ENCODE data around the gene POLE3.

Gene POLE3

GRCh38 chr9:113364951-113365350, 45.5 kb downstream of the POLE3 start:
- Mint-ChIP-seq H3K36me3 (ENCODE audit: insufficient read depth) (no peaks in the 10 kb centered on the region), H3K9me3 (no peaks in the 10 kb centered on the region), H3K27ac (no peak overlapping the region), H3K4me1 (ENCODE audit: low read depth in 2 of 2) (no peaks in the 10 kb centered on the region), H3K4me3 (no peak overlapping the region), H3K27me3 (no peaks in the 10 kb centered on the region)
- DNase-seq = no peak
- no peak for ATAC-seq (replicated peaks)

- ATAC-seq (replicated peaks) (no peak), DNase-seq (no peak)
- Mint-ChIP-seq H3K9me3 (no peaks in the 10 kb centered on the region), H3K27me3 (no peaks in the 10 kb centered on the region), H3K4me1 (ENCODE audit: low read depth in 2 of 2) (no peaks in the 10 kb centered on the region), H3K27ac (no peak overlapping the region), H3K36me3 (ENCODE audit: insufficient read depth) (no peaks in the 10 kb centered on the region), H3K4me3 (no peak overlapping the region)
Measured at GRCh38 chr9:113363336-113363735, 47.1 kb downstream of the POLE3 start.

- Mint-ChIP-seq H3K27ac (no peak overlapping the region), H3K4me3 (no peak overlapping the region), H3K4me1 (ENCODE audit: low read depth in 2 of 2) (no peaks in the 10 kb centered on the region), H3K9me3 (no peaks in the 10 kb centered on the region), H3K36me3 (ENCODE audit: insufficient read depth) (no peaks in the 10 kb centered on the region), H3K27me3 (peaks cover 0 to 7% of the 10 kb centered on the region in 2 donors)
- DNase-seq (no peak), ATAC-seq (replicated peaks) (no peak)
Measured at GRCh38 chr9:113361304-113362018, 49.0 kb downstream of the POLE3 start.

- peaks cover 0 to 18% of the 10 kb centered on the region in 2 donors for H3K27me3 Mint-ChIP-seq
- no peaks in the 10 kb centered on the region for H3K4me1 Mint-ChIP-seq (ENCODE audit: low read depth in 2 of 2)
- no peaks in the 10 kb centered on the region for H3K36me3 Mint-ChIP-seq (ENCODE audit: insufficient read depth)
- ATAC-seq (replicated peaks) = no peak
- DNase-seq = no peak
- H3K9me3 Mint-ChIP-seq = no peaks in the 10 kb centered on the region
- H3K27ac Mint-ChIP-seq = no peak overlapping the region
- H3K4me3 Mint-ChIP-seq = no peak overlapping the region
Measured at GRCh38 chr9:113360242-113360842, 50.1 kb downstream of the POLE3 start.

- no peak overlapping the region for H3K4me3 Mint-ChIP-seq
- no peak overlapping the region for H3K27ac Mint-ChIP-seq
- ATAC-seq (replicated peaks) (no peak), DNase-seq (no peak)
- no peaks in the 10 kb centered on the region for H3K4me1 Mint-ChIP-seq (ENCODE audit: low read depth in 2 of 2)
- no peaks in the 10 kb centered on the region for H3K9me3 Mint-ChIP-seq
- peaks cover 0 to 19% of the 10 kb centered on the region in 2 donors for H3K27me3 Mint-ChIP-seq
- H3K36me3 Mint-ChIP-seq (ENCODE audit: insufficient read depth) = no peaks in the 10 kb centered on the region
Measured at GRCh38 chr9:113359385-113359784, 51.1 kb downstream of the POLE3 start.
